Measurements from ENCODE around the gene S1PR5. TPM values are rescaled to one million over a fixed set of nuclear protein-coding genes. Genes with fewer than 3 reads are reported as not detected.

S1PR5 gene
- total and polyA plus RNA-seq, 4 donors = 0.39 to 1.6 (median 1.1) TPM

DNA sequence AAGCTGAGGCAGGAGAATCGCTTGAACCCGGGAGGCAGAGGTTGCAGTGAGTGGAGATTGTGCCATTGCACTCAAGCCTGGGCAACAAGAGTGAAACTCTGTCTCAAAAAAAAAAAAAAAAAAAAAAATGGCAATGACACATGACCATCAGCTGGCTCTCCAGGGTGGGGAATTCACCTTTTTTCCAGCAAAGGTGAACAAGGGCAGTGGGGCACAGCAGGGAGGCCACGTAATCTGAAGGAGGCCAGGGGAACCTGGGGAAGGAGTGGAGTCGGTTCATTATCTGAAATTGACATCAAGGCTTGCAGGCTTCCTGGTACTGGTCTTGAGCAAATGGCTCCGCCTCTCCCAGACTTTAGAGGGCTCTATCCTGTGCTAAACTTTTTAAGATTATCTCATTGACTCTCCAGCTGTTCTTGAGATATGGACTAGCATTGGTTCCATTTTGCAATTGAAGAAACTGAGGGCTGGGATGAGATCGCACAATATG is 42.2 kb downstream of the S1PR5 start:
- ATAC-seq (ENCODE audit: low FRiP score) (no peak), DNase-seq (no peak)
- Histone ChIP-seq H3K9me3 (ENCODE audit: control insufficient read depth, low read length) (no peaks in the 10 kb centered on the region), H3K27ac (ENCODE audit: low read depth in 1 of 2, low read length in 2 of 2) (no peak overlapping the region), H3K36me3 (ENCODE audit: control insufficient read depth in 1 of 2, insufficient read depth in 2 of 2, low read length in 1 of 2) (no peaks in the 10 kb centered on the region), H3K4me3 (ENCODE audit: low read length in 2 of 2) (no peak overlapping the region), H3K27me3 (ENCODE audit: control insufficient read depth in 1 of 2, insufficient read depth in 2 of 2, low read length in 1 of 2) (no peaks in the 10 kb centered on the region), H3K4me1 (ENCODE audit: control insufficient read depth in 1 of 2, insufficient read depth in 2 of 2, low read length in 2 of 2) (no peaks in the 10 kb centered on the region)
- 67 to 75% methylated on average over 6 of the region's 6 CpGs for WGBS, 2 donors
- intact Hi-C loops (cut with DNase I) = loop anchor here in 1 of 2 donors (5.0 kb wide), 1 partner anchor 92 kb away; the partner anchor contains the start of genes CDKN2D and KRI1

DNA sequence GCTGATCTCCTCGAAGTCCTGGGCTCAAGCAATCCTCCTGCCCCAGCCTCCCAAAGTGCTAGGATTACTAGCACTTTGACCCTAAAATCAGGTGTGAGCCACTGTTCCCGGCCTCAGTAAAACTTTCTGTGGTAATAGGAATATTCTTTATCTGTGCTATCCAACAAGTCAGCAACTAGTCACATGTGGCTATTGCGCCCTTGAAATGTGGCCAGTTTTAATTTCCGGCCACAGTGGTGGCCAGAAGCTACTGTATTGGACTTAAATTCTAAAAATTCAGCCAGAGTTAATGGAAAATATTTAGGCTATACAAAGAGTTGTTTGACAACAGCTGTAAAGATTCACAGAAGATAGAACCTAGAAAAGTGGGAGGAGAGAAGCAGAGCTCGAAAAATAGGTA is 44.1 kb downstream of the S1PR5 start:
- no peaks in the 10 kb centered on the region for H3K9me3 ChIP-seq (ENCODE audit: control insufficient read depth, low read length)
- DNase-seq (no peak), ATAC-seq (ENCODE audit: low FRiP score) (no peak)
- no peaks in the 10 kb centered on the region for H3K36me3 ChIP-seq (ENCODE audit: control insufficient read depth in 1 of 2, insufficient read depth in 2 of 2, low read length in 1 of 2)
- H3K4me1 ChIP-seq (ENCODE audit: control insufficient read depth in 1 of 2, insufficient read depth in 2 of 2, low read length in 2 of 2) = no peaks in the 10 kb centered on the region
- H3K4me3 ChIP-seq (ENCODE audit: low read length in 2 of 2) = no peak overlapping the region
- H3K27ac ChIP-seq (ENCODE audit: low read depth in 1 of 2, low read length in 2 of 2) = no peak overlapping the region
- intact Hi-C loops (cut with DNase I) = no loop called here
- no peaks in the 10 kb centered on the region for H3K27me3 ChIP-seq (ENCODE audit: control insufficient read depth in 1 of 2, insufficient read depth in 2 of 2, low read length in 1 of 2)
- WGBS, 2 donors = 69 to 70% methylated on average over 5 of the region's 5 CpGs

DNA sequence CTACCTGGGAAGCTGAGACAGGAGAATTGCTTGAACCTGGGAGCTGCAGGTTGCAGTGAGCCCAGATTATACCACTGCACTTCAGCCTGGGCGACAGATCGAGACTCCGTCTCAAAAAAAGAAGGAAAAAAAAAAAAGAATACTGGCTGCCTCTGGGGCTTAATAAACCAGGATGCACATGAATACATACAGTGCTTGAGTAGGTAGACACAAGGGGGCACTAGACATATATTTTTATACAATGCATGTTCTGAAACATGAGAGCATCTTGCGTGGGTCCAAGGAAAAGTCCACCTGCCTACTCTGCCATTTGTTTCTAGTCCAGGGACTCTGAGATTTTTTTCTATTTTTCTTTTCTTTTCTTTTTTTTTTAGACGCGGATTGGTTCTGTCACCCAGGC is 45.3 kb downstream of the S1PR5 start:
- Histone ChIP-seq H3K4me3 (ENCODE audit: low read length in 2 of 2) (no peak overlapping the region), H3K36me3 (ENCODE audit: control insufficient read depth in 1 of 2, insufficient read depth in 2 of 2, low read length in 1 of 2) (peaks cover 0 to 2% of the 10 kb centered on the region in 2 donors), H3K27ac (ENCODE audit: low read depth in 1 of 2, low read length in 2 of 2) (no peak overlapping the region), H3K9me3 (ENCODE audit: control insufficient read depth, low read length) (no peaks in the 10 kb centered on the region), H3K27me3 (ENCODE audit: control insufficient read depth in 1 of 2, insufficient read depth in 2 of 2, low read length in 1 of 2) (no peaks in the 10 kb centered on the region), H3K4me1 (ENCODE audit: control insufficient read depth in 1 of 2, insufficient read depth in 2 of 2, low read length in 2 of 2) (no peaks in the 10 kb centered on the region)
- intact Hi-C loops (cut with DNase I) = no loop called here
- DNase-seq (no peak), ATAC-seq (ENCODE audit: low FRiP score) (no peak)
- 27 to 35% methylated on average over 6 of the region's 6 CpGs for WGBS, 2 donors

DNA sequence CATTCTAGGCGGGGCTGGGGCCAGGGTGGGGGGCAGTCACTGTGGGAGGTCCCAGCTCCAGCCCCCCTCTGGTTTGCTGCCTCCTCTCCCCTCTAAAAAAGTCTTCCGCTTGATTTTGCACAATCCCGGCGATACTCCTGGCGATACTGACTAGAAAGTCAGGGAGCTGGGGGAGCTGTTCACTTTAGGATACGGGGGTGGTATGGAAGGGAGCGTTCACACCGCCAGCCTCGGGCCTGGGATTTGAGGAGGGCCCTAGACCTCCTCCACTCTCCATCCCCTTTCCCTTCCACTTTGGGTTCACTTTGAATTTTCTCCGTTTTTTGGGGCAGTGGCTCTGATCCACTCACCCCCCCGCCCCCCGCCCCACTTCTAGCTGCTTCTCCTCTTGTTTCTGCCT is 49.1 kb downstream of the S1PR5 start:
- intact Hi-C loops (cut with DNase I) = no loop called here
- no peak overlapping the region for H3K27ac ChIP-seq (ENCODE audit: low read depth in 1 of 2, low read length in 2 of 2)
- ATAC-seq (ENCODE audit: low FRiP score) (no peak), DNase-seq (no peak)
- peaks cover 0 to 7% of the 10 kb centered on the region in 2 donors for H3K36me3 ChIP-seq (ENCODE audit: control insufficient read depth in 1 of 2, insufficient read depth in 2 of 2, low read length in 1 of 2)
- no peaks in the 10 kb centered on the region for H3K27me3 ChIP-seq (ENCODE audit: control insufficient read depth in 1 of 2, insufficient read depth in 2 of 2, low read length in 1 of 2)
- H3K4me3 ChIP-seq (ENCODE audit: low read length in 2 of 2) = no peak overlapping the region
- WGBS, 2 donors = 78 to 90% methylated on average over 12 of the region's 12 CpGs
- no peaks in the 10 kb centered on the region for H3K9me3 ChIP-seq (ENCODE audit: control insufficient read depth, low read length)
- no peaks in the 10 kb centered on the region for H3K4me1 ChIP-seq (ENCODE audit: control insufficient read depth in 1 of 2, insufficient read depth in 2 of 2, low read length in 2 of 2)

DNA sequence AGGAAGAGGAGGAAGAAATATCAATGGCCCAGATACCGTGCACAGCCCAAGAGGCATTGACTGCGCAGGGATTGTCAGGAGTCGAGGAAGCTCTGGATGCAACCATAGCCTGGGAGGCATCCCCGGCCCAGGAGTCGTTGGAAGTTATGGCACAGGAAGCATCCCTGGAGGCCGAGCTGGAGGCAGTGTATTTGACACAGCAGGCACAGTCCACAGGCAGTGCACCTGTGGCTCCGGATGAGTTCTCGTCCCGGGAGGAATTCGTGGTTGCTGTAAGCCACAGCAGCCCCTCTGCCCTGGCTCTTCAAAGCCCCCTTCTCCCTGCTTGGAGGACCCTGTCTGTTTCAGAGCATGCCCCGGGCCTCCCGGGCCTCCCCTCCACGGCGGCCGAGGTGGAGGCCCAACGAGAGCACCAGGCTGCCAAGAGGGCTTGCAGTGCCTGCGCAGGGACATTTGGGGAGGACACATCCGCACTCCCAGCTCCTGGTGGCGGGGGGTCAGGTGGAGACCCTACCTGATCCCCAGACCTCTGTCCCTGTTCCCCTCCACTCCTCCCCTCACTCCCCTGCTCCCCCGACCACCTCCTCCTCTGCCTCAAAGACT is 50.0 kb downstream of the S1PR5 start:
- Histone ChIP-seq H3K27me3 (ENCODE audit: control insufficient read depth in 1 of 2, insufficient read depth in 2 of 2, low read length in 1 of 2) (no peaks in the 10 kb centered on the region), H3K36me3 (ENCODE audit: control insufficient read depth in 1 of 2, insufficient read depth in 2 of 2, low read length in 1 of 2) (peaks cover 0 to 7% of the 10 kb centered on the region in 2 donors), H3K27ac (ENCODE audit: low read depth in 1 of 2, low read length in 2 of 2) (no peak overlapping the region), H3K4me1 (ENCODE audit: control insufficient read depth in 1 of 2, insufficient read depth in 2 of 2, low read length in 2 of 2) (no peaks in the 10 kb centered on the region), H3K9me3 (ENCODE audit: control insufficient read depth, low read length) (no peaks in the 10 kb centered on the region), H3K4me3 (ENCODE audit: low read length in 2 of 2) (no peak overlapping the region)
- intact Hi-C loops (cut with DNase I) = no loop called here
- DNase-seq (no peak), ATAC-seq (ENCODE audit: low FRiP score) (no peak)
- WGBS, 2 donors = 81 to 87% methylated on average over 20 of the region's 20 CpGs

DNA sequence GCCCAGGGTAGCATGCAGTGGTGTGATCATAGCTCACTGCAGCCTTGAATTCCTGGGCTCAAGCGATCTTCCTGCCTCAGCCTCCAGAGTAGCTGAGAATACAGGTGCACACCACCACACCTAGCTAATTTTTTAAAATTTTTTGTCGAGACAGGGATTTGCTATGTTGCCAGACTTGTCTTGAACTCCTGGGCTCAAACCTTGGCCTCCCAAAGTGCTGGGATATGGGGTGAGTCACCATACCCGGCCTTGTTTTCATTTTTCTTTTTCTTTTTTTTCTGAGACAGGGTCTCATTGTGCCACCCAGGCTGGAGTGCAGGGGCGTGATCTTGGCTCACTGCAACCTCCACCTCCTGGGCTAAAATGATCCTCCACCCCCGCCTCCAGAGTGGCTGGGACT is 52.8 kb downstream of the S1PR5 start:
- intact Hi-C loops (cut with DNase I) = no loop called here
- Histone ChIP-seq H3K27ac (ENCODE audit: low read depth in 1 of 2, low read length in 2 of 2) (no peak overlapping the region), H3K4me3 (ENCODE audit: low read length in 2 of 2) (no peak overlapping the region), H3K36me3 (ENCODE audit: control insufficient read depth in 1 of 2, insufficient read depth in 2 of 2, low read length in 1 of 2) (peaks cover 0 to 7% of the 10 kb centered on the region in 2 donors), H3K9me3 (ENCODE audit: control insufficient read depth, low read length) (no peaks in the 10 kb centered on the region), H3K27me3 (ENCODE audit: control insufficient read depth in 1 of 2, insufficient read depth in 2 of 2, low read length in 1 of 2) (no peaks in the 10 kb centered on the region), H3K4me1 (ENCODE audit: control insufficient read depth in 1 of 2, insufficient read depth in 2 of 2, low read length in 2 of 2) (no peaks in the 10 kb centered on the region)
- DNase-seq = no peak
- no peak for ATAC-seq (ENCODE audit: low FRiP score)
- 68 to 82% methylated on average over 5 of the region's 5 CpGs for WGBS, 2 donors

Small RNA genes lying within 50 kb of the gene (microRNA-seq; reads per million reads assigned to microRNA genes)
- gene MIR1238 = 0 reads per million in 2 donors

Other genes with a start within 250 kb of the S1PR5 start
- gene ICAM1, start 246.3 kb downstream of the S1PR5 start, total RNA-seq = 10 to 100 TPM; 41.2 to 43.6 TPM
- gene ICAM1, start 246.3 kb downstream of the S1PR5 start, polyA plus RNA-seq = 1 to 10 TPM; 4.0 to 6.0 TPM
- 1 to 10 TPM in 1 of 2 donors, under 1 TPM in 1; 0.93 to 2.8 TPM for gene ICAM4, start 230.5 kb downstream of the S1PR5 start, total RNA-seq
- gene ICAM4, start 230.5 kb downstream of the S1PR5 start, polyA plus RNA-seq = not detected
- 1 to 10 TPM; 1.3 to 2.5 TPM for gene ICAM5, start 227.5 kb downstream of the S1PR5 start, total RNA-seq
- under 1 TPM in 1 of 2 donors, not detected in 1; 0.10 TPM for gene ICAM5, start 227.5 kb downstream of the S1PR5 start, polyA plus RNA-seq
- 1 to 10 TPM; 1.3 to 3.1 TPM for gene ZGLP1, start 207.6 kb downstream of the S1PR5 start, total RNA-seq
- gene ZGLP1, start 207.6 kb downstream of the S1PR5 start, polyA plus RNA-seq = 10 to 100 TPM in 1 of 2 donors, 1 to 10 TPM in 1; 2.1 to 22.4 TPM
- gene FDX2, start 201.4 kb downstream of the S1PR5 start, total RNA-seq = 10 to 100 TPM in 1 of 2 donors, 1 to 10 TPM in 1; 7.5 to 17.3 TPM
- 10 to 100 TPM; 25.8 to 26.0 TPM for gene FDX2, start 201.4 kb downstream of the S1PR5 start, polyA plus RNA-seq
- gene RAVER1, start 183.9 kb downstream of the S1PR5 start, total RNA-seq = 10 to 100 TPM; 24.0 TPM
- 10 to 100 TPM in 1 of 2 donors, 1 to 10 TPM in 1; 7.9 to 10.4 TPM for gene RAVER1, start 183.9 kb downstream of the S1PR5 start, polyA plus RNA-seq
- 10 to 100 TPM; 10.1 to 10.5 TPM for gene ICAM3, start 177.8 kb downstream of the S1PR5 start, total RNA-seq
- gene ICAM3, start 177.8 kb downstream of the S1PR5 start, polyA plus RNA-seq = 1 to 10 TPM; 6.3 to 7.8 TPM
- 100 to 1,000 TPM in 1 of 2 donors, 10 to 100 TPM in 1; 84.5 to 128 TPM for gene TYK2, start 136.9 kb downstream of the S1PR5 start, total RNA-seq
- gene TYK2, start 136.9 kb downstream of the S1PR5 start, polyA plus RNA-seq = 100 to 1,000 TPM in 1 of 2 donors, 10 to 100 TPM in 1; 33.2 to 253 TPM
- gene CDC37, start 113.9 kb downstream of the S1PR5 start, total RNA-seq = 100 to 1,000 TPM; 124 to 146 TPM
- gene CDC37, start 113.9 kb downstream of the S1PR5 start, polyA plus RNA-seq = 100 to 1,000 TPM; 121 to 260 TPM
- 10 to 100 TPM; 12.3 to 30.2 TPM for gene PDE4A, start 96.9 kb downstream of the S1PR5 start, total RNA-seq
- 10 to 100 TPM in 1 of 2 donors, 1 to 10 TPM in 1; 8.6 to 13.6 TPM for gene PDE4A, start 96.9 kb downstream of the S1PR5 start, polyA plus RNA-seq
- gene KEAP1, start 14.1 kb downstream of the S1PR5 start, total RNA-seq = 10 to 100 TPM; 43.6 to 62.8 TPM
- 10 to 100 TPM; 30.9 to 56.2 TPM for gene KEAP1, start 14.1 kb downstream of the S1PR5 start, polyA plus RNA-seq
- 10 to 100 TPM; 14.0 to 17.2 TPM for gene ATG4D, start 26.5 kb upstream of the S1PR5 start, total RNA-seq
- 10 to 100 TPM; 17.7 to 42.6 TPM for gene ATG4D, start 26.5 kb upstream of the S1PR5 start, polyA plus RNA-seq
- 10 to 100 TPM; 15.8 to 18.9 TPM for gene KRI1, start 48.6 kb upstream of the S1PR5 start, total RNA-seq
- 10 to 100 TPM in 1 of 2 donors, 1 to 10 TPM in 1; 6.4 to 41.0 TPM for gene KRI1, start 48.6 kb upstream of the S1PR5 start, polyA plus RNA-seq
- 10 to 100 TPM; 11.8 to 19.2 TPM for gene CDKN2D, start 51.5 kb upstream of the S1PR5 start, total RNA-seq
- 10 to 100 TPM; 17.9 to 23.0 TPM for gene CDKN2D, start 51.5 kb upstream of the S1PR5 start, polyA plus RNA-seq
- not detected for gene AP1M2, start 69.9 kb upstream of the S1PR5 start, total RNA-seq
- 10 to 100 TPM in 1 of 2 donors, under 1 TPM in 1; 0.05 to 15.0 TPM for gene AP1M2, start 69.9 kb upstream of the S1PR5 start, polyA plus RNA-seq
- gene SLC44A2, start 108.1 kb upstream of the S1PR5 start, total RNA-seq = 100 to 1,000 TPM; 158 to 176 TPM
- 100 to 1,000 TPM in 1 of 2 donors, 10 to 100 TPM in 1; 30.9 to 146 TPM for gene SLC44A2, start 108.1 kb upstream of the S1PR5 start, polyA plus RNA-seq
- 100 to 1,000 TPM; 168 to 190 TPM for gene ILF3, start 136.9 kb upstream of the S1PR5 start, total RNA-seq
- gene ILF3, start 136.9 kb upstream of the S1PR5 start, polyA plus RNA-seq = 100 to 1,000 TPM in 1 of 2 donors, 10 to 100 TPM in 1; 40.2 to 111 TPM
- 10 to 100 TPM; 25.0 to 31.5 TPM for gene QTRT1, start 184.0 kb upstream of the S1PR5 start, total RNA-seq
- 100 to 1,000 TPM in 1 of 2 donors, 10 to 100 TPM in 1; 54.2 to 243 TPM for gene QTRT1, start 184.0 kb upstream of the S1PR5 start, polyA plus RNA-seq
- 100 to 1,000 TPM; 118 to 160 TPM for gene DNM2, start 200.6 kb upstream of the S1PR5 start, total RNA-seq
- gene DNM2, start 200.6 kb upstream of the S1PR5 start, polyA plus RNA-seq = 10 to 100 TPM; 51.7 to 89.7 TPM